ENCODE data around the gene KCMF1.

DNA sequence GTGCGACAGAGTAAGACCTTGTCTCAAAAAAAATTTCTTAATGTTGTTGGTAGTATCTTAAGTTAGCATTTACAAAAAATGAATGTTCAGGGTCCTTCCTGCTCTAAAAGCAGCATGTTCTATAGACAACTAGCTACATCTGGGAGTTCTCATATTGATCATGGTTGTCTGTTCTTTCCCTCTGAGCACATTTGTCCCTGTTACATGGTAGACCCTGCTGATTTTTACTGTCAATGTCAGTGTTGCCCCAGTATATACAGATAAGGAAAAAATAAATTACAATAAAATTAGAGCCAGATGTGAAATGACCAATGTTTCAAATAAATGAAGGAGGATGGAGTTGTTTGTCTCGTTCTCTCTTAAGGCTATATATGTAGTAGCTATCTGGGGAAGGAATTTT lies 63.2 kb downstream of the KCMF1 start:
- TF ChIP-seq CTCF (IDR thresholded peaks at IDR 0.05) (no peak), POLR2A (IDR thresholded peaks at IDR 0.05) (no peak)

All from sigmoid colon (tissue), 3 donors.